ENCODE data around the gene PRSS27.

PRSS27 gene
- 1.5 reads per million for total RNA-seq

GRCh38 chr16:2720064-2720457 lies at the start of gene PRSS27:
TSS of gene PRSS27 (minus strand) at chr16:2720224. CDS start at chr16:2720160, 64 bp downstream.
- no peak for DNase-seq

DNA sequence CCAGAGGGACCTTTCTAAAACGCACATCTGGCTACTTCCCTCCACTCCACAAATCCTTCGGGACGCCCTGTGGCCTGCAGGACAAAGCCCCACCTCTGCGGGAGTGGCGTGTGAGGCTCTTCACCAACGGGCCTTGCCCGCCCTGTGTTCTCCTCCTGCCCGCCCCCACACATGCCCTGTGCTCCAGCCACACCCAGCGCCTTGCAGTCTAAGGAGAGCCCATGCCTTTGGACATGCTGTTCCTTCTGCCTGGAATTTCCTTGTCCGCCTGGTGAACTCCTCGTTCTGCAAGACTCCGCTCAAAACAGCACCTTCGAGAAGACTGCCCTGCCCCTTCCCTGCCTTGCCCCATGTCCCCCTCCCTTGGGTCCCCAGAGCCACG lies 49.6 kb upstream of the PRSS27 start:
- no peak for DNase-seq

- no peak for DNase-seq
Observed at GRCh38 chr16:2769100-2769529, 49.1 kb upstream of the PRSS27 start.

DNA sequence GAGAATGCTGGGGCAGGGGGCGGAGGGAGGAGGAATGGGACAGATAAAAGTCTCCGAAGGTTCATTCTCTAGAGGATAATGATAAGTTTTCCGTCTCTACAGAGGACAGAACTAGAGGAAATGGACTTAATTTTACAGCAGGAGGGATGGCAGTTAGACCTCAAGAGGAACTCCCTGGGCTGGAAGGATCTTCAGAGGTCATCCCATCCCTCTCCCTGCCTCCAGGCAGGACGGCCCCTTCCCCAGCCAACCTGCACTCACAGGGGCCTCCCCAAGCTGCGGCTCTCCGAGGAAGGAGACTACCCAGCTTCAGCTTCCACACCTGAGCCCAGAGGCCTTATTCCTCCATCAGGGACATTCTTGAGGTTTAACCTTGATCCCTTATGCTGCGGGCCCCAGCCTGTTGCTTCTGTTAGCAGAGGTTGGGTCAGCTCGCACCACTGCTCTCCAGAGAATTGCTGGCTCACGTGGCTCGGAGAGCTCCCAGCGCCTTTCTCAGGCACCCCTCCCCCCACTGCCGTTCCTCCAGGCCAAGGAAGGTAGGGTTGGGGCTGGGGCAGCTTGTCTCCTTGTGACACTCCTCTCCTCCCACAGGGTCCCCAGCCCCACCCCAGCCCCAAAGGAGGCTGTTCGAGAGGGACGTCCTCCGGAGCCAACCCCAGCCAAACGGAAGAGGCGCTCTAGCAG lies 48.5 kb upstream of the PRSS27 start:
- no peak for DNase-seq

GRCh38 chr16:2767891-2768290 lies 47.9 kb upstream of the PRSS27 start:
- DNase-seq, result no peak

- DNase-seq, result no peak
Observed at GRCh38 chr16:2767140-2767731, 47.2 kb upstream of the PRSS27 start.

GRCh38 chr16:2766430-2767139 lies 46.6 kb upstream of the PRSS27 start:
- DNase-seq, result no peak

- no peak for DNase-seq
Observed at GRCh38 chr16:2765462-2766404, 45.7 kb upstream of the PRSS27 start.

DNA sequence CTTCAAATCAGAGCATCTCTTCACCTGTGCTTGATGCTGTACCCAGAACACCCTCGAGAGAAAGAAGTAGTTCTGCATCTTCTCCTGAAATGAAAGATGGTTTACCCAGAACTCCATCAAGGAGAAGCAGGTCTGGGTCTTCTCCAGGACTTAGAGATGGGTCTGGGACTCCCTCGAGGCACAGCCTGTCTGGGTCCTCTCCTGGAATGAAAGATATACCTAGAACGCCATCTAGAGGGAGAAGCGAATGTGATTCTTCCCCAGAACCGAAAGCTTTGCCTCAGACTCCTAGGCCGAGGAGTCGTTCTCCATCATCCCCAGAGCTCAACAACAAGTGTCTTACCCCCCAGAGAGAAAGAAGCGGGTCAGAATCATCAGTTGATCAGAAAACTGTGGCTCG lies 44.7 kb upstream of the PRSS27 start:
- DNase-seq, result no peak

- no peak for DNase-seq
Observed at GRCh38 chr16:2763173-2763572, 43.1 kb upstream of the PRSS27 start.

DNA sequence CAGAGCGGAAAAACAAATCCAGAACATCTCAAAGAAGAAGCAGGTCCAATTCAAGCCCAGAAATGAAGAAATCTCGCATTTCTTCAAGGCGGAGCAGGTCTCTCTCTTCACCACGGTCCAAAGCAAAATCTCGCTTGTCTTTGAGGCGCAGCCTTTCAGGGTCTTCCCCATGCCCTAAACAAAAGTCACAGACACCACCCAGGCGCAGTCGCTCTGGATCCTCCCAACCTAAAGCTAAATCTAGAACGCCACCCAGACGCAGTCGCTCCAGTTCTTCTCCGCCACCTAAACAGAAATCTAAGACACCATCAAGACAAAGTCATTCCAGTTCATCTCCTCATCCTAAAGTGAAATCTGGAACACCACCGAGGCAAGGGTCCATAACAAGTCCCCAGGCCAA lies 42.7 kb upstream of the PRSS27 start:
- no peak for DNase-seq

GRCh38 chr16:2761886-2762583 lies 42.0 kb upstream of the PRSS27 start:
- DNase-seq, result no peak

GRCh38 chr16:2761472-2761871 lies 41.4 kb upstream of the PRSS27 start:
- no peak for DNase-seq

- no peak for DNase-seq
Observed at GRCh38 chr16:2757344-2757743, 37.3 kb upstream of the PRSS27 start.

DNA sequence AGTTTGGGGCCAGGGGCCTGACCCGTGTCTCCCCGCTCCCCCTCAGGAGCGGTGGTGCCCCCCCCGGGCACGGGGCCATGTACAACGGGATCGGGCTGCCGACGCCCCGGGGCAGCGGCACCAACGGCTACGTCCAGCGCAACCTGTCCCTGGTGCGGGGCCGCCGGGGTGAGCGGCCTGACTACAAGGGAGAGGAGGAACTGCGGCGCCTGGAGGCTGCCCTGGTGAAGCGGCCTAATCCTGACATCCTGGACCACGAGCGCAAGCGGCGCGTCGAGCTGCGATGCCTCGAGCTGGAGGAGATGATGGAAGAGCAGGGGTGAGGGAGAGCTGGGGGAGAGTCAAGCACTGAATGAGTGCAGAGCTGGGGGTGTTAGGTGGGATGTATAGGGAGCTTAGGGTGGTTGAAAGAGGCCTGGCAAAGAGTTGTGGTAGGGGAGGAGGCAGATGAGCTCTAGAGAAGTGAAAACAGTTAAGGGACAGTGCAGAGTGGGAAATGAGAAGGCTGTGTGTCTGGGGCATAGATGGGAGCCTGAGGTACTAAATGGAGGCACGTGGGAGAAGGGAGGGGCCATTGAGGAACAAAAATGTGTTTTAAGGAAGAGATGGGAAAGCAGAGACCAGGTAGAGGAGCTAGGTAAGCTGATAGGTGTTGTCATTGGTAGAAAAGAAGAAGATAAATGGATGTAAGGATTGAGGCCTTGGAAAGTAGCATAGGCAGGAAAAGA lies 36.4 kb upstream of the PRSS27 start:
- no peak for DNase-seq

GRCh38 chr16:2755158-2755557 lies 35.1 kb upstream of the PRSS27 start:
- DNase-seq, result no peak

- no peak for DNase-seq
Observed at GRCh38 chr16:2753733-2754020, 33.7 kb upstream of the PRSS27 start.

- no peak for DNase-seq
Observed at GRCh38 chr16:2752850-2753732, 33.1 kb upstream of the PRSS27 start.

GRCh38 chr16:2752035-2752849 lies 32.2 kb upstream of the PRSS27 start, which contains the start of gene SRRM2:
TSS of gene SRRM2 (plus strand) at chr16:2752638. CDS start at chr16:2756365, 3,727 bp downstream.
- peak; percentile 91 for DNase-seq

DNA sequence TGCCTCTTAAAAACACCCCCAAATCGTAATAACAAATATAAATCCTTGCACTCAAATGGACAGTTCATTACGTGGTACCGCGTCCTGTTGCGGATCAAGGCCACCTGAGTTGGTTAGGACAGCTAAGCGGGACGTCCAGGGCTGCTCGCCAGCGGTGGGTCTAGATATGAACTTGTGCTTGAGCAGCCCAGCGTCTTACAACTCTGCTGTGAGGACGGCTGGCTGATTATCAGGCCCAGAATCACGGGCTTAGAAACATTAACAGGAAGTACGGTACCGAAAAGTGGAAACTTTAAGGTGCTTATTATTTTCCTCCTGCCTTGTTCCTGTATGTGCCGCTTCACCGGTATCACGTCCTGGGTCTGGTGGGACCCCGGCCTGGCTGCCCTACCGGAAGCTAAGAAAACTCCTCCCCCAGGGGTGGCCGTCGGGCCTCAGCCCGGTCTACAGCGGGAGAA lies 31.6 kb upstream of the PRSS27 start:
- DNase-seq, result no peak
